NB4 (cell line): Measurements from ENCODE around the gene ZNF230.

ENCODE experiments used
- CTCF ChIP-seq: IDR thresholded peaks from one replicate; pipeline ENCODE4 v1.5.1; 2012; ENCODE audit warnings: low read depth, low read length
- POLR2A ChIP-seq: IDR thresholded peaks from 2 replicates; pipeline ENCODE4 v1.6.1; 2011; ENCODE audit warnings: mild to moderate bottlenecking; ENCODE audit not compliant: insufficient read length; ENCODE audit errors: extremely low read depth

- TF ChIP-seq CTCF, result no peak
- no peak for TF ChIP-seq POLR2A
These were observed 7.7 kb downstream of the ZNF230 start for GRCh38 chr19:44010468-44010867.
